GM21528 (cell line): ENCODE data around the gene ASB10.

Experiments used
- ATAC-seq: cut with Tn5 transposase; IDR thresholded peaks from one replicate; pipeline ENCODE4 v1.9.1; 2021; ENCODE audit warnings: mild to moderate bottlenecking, moderate library complexity; ENCODE audit not compliant: unreplicated experiment, low FRiP score

ASB10 gene

GRCh38 chr7:151128144-151128543 lies 58.9 kb downstream of the ASB10 start:
- ATAC-seq = no peak

GRCh38 chr7:151126491-151127137 lies 60.4 kb downstream of the ASB10 start:
- ATAC-seq = no peak

GRCh38 chr7:151125846-151126481 lies 61.1 kb downstream of the ASB10 start:
- ATAC-seq = no peak
